ENCODE data around the gene ANXA7. TPM values are rescaled to one million over a fixed set of nuclear protein-coding genes. Genes with fewer than 3 reads are reported as not detected.
A peak's percentile ranks its signal among the peaks of the same experiment; 100 is the strongest.

ANXA7 gene
- total RNA-seq, 1 donor from 2014 or later = 88.7 TPM

DNA sequence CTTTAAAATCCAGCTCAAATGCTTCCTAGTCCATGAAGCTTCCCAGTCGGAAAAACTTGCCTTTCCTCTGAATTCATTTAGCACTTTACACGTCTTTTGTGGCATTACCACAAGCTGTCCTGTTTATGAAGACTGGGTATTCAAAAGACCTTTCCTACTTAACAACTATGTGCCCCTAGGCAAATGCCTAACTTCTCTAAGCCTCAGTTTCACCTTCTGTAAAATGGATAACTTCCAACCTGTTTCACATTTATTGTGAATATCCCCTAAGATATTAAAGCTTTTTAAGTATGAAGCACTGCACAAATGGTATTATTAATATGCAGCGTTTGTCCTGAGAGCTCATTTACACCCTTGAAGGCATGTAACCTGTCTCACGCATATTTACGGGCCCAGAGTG lies 56.0 kb downstream of the ANXA7 start:
- TF ChIP-seq, protein P1, sequence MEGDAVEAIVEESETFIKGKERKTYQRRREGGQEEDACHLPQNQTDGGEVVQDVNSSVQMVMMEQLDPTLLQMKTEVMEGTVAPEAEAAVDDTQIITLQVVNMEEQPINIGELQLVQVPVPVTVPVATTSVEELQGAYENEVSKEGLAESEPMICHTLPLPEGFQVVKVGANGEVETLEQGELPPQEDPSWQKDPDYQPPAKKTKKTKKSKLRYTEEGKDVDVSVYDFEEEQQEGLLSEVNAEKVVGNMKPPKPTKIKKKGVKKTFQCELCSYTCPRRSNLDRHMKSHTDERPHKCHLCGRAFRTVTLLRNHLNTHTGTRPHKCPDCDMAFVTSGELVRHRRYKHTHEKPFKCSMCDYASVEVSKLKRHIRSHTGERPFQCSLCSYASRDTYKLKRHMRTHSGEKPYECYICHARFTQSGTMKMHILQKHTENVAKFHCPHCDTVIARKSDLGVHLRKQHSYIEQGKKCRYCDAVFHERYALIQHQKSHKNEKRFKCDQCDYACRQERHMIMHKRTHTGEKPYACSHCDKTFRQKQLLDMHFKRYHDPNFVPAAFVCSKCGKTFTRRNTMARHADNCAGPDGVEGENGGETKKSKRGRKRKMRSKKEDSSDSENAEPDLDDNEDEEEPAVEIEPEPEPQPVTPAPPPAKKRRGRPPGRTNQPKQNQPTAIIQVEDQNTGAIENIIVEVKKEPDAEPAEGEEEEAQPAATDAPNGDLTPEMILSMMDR (IDR thresholded peaks at IDR 0.05; ENCODE audit: insufficient read depth, low read length, severe bottlenecking) = no peak
- FAIRE-seq (no peak), DNase-seq (ENCODE audit: low read depth) (no peak)
- H3K36me3 ChIP-seq (ENCODE audit: control insufficient read depth, insufficient read depth, low read length) = no peaks in the 10 kb centered on the region
- peak overlapping the region; percentile 63 for H3K4me3 ChIP-seq (ENCODE audit: low read depth, low read length)
- no peaks in the 10 kb centered on the region for H3K27me3 ChIP-seq (ENCODE audit: control insufficient read depth, insufficient read depth, low read length)

DNA sequence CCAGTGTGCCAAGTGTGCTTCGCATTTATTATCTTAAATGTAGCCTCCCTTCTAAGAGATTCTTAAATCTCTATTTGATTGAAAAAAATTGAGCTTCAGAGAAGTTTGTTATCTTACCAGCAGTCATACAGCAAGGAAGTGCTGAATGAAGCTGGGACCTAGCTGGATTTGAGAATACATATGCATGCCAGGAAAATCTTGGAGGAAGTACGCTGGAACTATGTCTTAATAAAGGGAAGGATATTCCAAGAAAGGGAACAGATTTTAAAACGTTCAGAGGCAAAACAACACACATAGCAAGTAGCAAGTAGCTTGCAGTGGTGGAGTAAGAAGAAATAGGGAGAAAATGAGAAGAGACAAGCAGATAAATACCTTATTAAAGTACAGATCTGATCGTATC lies 56.7 kb downstream of the ANXA7 start:
- TF ChIP-seq, protein P1 (IDR thresholded peaks at IDR 0.05; ENCODE audit: insufficient read depth, low read length, severe bottlenecking) = no peak
- Histone ChIP-seq H3K36me3 (ENCODE audit: control insufficient read depth, insufficient read depth, low read length) (no peaks in the 10 kb centered on the region), H3K27me3 (ENCODE audit: control insufficient read depth, insufficient read depth, low read length) (no peaks in the 10 kb centered on the region), H3K4me3 (ENCODE audit: low read depth, low read length) (no peak overlapping the region)
- DNase-seq (ENCODE audit: low read depth) (no peak), FAIRE-seq (no peak)

GRCh38 chr10:73344269-73344668 lies 69.6 kb downstream of the ANXA7 start:
- Histone ChIP-seq H3K4me3 (ENCODE audit: low read depth, low read length) (no peak overlapping the region), H3K27me3 (ENCODE audit: control insufficient read depth, insufficient read depth, low read length) (no peaks in the 10 kb centered on the region), H3K36me3 (ENCODE audit: control insufficient read depth, insufficient read depth, low read length) (no peaks in the 10 kb centered on the region)
- TF ChIP-seq, protein P1 (IDR thresholded peaks at IDR 0.05; ENCODE audit: insufficient read depth, low read length, severe bottlenecking) = no peak
- FAIRE-seq = no peak
- DNase-seq (ENCODE audit: low read depth) = no peak

DNA sequence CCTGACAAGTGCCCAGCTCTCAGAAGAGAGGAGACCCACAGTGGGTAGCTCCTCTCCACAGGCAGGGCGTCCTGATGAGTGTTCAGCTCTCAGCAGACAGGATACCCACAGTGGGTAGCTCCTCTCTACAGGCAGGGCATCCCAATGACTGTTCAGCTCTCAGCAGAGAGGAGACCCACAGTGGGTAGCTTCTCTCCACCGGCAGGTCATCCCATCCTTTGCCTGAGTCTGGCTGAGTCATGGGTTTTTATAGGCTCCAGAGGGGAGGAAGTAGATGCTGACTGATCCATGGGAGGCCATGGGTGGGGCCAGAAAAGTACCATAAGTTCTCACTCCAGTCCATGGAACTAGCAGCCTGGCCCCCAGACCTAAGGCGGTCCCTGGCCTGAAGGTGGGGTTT lies 73.7 kb downstream of the ANXA7 start:
- TF ChIP-seq, protein P1 (IDR thresholded peaks at IDR 0.05; ENCODE audit: insufficient read depth, low read length, severe bottlenecking) = no peak
- no peak overlapping the region for H3K4me3 ChIP-seq (ENCODE audit: low read depth, low read length)
- no peaks in the 10 kb centered on the region for H3K27me3 ChIP-seq (ENCODE audit: control insufficient read depth, insufficient read depth, low read length)
- FAIRE-seq = peak; percentile 55
- H3K36me3 ChIP-seq (ENCODE audit: control insufficient read depth, insufficient read depth, low read length) = no peaks in the 10 kb centered on the region
- no peak for DNase-seq (ENCODE audit: low read depth)

GRCh38 chr10:73339436-73339835 lies 74.4 kb downstream of the ANXA7 start:
- TF ChIP-seq, protein P1 (IDR thresholded peaks at IDR 0.05; ENCODE audit: insufficient read depth, low read length, severe bottlenecking) = no peak
- peak; percentile 7 for DNase-seq (ENCODE audit: low read depth)
- H3K36me3 ChIP-seq (ENCODE audit: control insufficient read depth, insufficient read depth, low read length) = no peaks in the 10 kb centered on the region
- no peak for FAIRE-seq
- H3K27me3 ChIP-seq (ENCODE audit: control insufficient read depth, insufficient read depth, low read length) = no peaks in the 10 kb centered on the region
- no peak overlapping the region for H3K4me3 ChIP-seq (ENCODE audit: low read depth, low read length)

- FAIRE-seq (no peak), DNase-seq (ENCODE audit: low read depth) (peak; percentile 84)
- no peaks in the 10 kb centered on the region for H3K27me3 ChIP-seq (ENCODE audit: control insufficient read depth, insufficient read depth, low read length)
- no peak overlapping the region for H3K4me3 ChIP-seq (ENCODE audit: low read depth, low read length)
- H3K36me3 ChIP-seq (ENCODE audit: control insufficient read depth, insufficient read depth, low read length) = no peaks in the 10 kb centered on the region
- TF ChIP-seq, protein P1 (IDR thresholded peaks at IDR 0.05; ENCODE audit: insufficient read depth, low read length, severe bottlenecking) = no peak
Measured at GRCh38 chr10:73338801-73339368, 75.0 kb downstream of the ANXA7 start.
